NCI-H128 (cell line): ENCODE measurements around the gene SLC39A1.
A peak's percentile ranks its signal among the peaks of the same experiment; 100 is the strongest.
"Not testable (repeated sequence)": the region's sequence is repeated elsewhere in the genome, so short reads cannot be mapped to it uniquely, and the experiment has no call there.

ENCODE experiments used
- DNase-seq: peaks from one replicate; lab custom pipeline; 2025; ENCODE audit not compliant: unreplicated experiment; lab: John Stamatoyannopoulos, UW

The SLC39A1 gene

GRCh38 chr1:153932156-153933131, 30.9 kb downstream of the SLC39A1 start:
- no peak for DNase-seq

GRCh38 chr1:153929981-153930948, 33.1 kb downstream of the SLC39A1 start:
- no peak for DNase-seq

DNA sequence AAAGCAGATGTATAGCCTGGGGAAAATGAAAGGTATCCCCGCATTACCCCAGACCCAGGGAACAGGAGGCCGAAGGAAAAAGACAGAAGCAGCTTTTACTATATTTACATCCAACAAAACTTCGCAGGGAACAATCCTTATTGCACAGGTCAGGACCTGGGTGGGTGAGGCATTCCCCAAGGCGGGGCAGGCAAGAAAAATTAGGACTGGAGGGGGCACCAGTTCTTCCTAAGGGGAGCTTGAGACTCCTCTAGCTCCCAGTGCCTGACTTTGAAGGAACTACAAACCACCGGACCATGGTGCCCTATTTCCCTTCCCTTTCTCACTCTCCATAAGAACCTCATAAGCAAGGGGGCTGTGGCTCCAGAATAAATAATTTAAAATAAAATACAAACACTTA, 33.9 kb downstream of the SLC39A1 start:
- DNase-seq, result no peak

GRCh38 chr1:153928791-153929341, 34.5 kb downstream of the SLC39A1 start:
- no peak for DNase-seq

DNA sequence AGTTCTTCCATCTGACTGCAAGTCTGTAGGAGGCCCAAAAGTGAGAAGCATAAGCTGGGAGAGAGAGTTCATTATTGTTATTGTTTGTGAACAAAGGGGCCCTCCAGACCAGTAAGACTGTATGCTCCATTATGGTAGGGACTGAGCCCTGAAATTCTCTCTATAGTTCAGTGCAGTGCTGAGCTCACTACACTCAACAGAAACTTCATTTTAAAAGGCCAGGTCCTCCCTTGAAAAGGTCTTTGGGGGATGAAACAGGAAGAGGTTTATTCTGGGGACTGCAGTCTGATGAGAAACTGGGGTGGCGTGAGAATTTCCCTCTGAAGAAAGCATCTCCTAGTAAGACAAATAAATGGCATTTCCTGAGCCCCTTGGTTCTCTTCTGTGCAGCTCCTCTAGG, 35.1 kb downstream of the SLC39A1 start:
- no peak for DNase-seq

DNA sequence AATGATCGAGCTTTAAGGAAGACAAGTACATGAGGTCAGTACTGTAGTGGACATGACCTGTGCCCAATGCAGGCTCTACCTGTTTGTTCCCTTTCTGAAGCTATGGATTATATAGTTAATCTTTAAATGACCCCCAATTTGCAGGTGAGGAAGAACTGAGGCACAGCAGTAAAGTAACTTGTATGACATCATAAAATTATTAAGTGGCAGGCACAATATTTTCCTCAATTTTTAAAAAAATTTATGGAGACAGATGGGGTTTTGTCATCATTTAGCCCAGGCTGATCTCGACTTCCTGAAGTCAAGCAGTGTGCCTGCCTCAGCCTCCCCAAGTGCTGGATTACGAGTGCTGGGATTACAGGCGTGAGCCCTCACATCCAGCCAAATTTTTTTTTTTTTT, 36.9 kb downstream of the SLC39A1 start:
- no peak for DNase-seq

GRCh38 chr1:153922972-153923925, 40.1 kb downstream of the SLC39A1 start, which contains the start of gene GATAD2B:
GATAD2B (minus strand) TSS chr1:153922972; CDS start chr1:153828347, 94,625 bp downstream.
- DNase-seq, result peak; percentile 100

DNA sequence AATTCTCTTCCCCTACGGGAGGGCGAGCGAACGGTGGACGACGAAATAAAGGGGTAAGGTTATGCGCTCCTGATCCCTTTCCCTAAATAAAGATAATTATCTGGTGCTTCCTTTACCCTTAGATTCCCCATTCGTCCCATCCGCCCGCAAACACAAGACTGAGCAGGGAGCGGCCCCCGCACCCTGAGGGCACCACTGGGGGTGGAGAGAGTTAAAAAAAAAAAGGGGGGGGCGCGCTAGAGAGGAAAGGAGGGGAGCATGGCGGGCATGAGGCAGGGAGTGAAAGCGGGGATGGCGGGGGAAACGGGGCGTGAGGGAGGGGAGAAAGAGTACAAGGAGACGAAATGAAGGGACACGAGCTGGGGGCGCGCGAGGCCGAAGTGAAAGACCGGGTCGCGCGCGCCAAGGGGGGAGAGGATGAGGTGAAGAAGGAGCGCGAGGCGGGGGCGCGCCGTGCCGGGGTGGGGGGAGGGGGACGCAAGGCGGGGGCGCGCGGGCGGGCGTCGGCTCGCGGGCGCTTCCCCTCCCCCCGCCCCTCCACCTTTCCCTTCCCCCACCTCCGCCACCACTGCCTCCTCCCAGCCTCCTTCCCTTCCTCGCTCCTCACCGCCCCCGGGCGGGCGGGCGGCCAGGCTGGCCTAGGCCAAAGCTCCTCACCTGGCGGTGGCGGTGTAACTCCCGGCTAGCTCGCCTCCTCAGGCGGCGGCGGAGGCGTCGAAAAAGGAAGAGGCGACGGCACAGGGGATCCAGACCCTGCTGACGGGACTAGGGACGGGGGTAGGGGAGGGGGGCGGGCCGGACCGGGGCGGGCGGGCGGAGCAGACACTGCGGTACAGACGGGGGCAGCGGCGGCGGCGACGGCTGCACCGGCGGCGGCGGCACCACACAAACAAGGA, 41.0 kb downstream of the SLC39A1 start:
- peak; percentile 53 for DNase-seq

DNA sequence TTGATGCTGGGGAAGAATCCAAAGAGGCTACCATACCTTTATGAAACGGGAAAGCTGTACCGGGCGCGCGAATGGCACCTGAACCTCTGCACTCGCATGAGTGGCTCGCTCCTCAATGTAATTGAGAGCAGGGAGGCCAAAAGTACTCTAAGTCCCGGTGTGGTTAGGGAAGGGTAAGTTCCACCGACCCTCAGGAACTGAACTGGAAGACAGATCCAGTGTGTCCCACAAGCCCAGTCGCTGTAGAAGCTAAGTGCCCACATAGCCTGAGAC, 41.6 kb downstream of the SLC39A1 start:
- peak; percentile 21 for DNase-seq

DNA sequence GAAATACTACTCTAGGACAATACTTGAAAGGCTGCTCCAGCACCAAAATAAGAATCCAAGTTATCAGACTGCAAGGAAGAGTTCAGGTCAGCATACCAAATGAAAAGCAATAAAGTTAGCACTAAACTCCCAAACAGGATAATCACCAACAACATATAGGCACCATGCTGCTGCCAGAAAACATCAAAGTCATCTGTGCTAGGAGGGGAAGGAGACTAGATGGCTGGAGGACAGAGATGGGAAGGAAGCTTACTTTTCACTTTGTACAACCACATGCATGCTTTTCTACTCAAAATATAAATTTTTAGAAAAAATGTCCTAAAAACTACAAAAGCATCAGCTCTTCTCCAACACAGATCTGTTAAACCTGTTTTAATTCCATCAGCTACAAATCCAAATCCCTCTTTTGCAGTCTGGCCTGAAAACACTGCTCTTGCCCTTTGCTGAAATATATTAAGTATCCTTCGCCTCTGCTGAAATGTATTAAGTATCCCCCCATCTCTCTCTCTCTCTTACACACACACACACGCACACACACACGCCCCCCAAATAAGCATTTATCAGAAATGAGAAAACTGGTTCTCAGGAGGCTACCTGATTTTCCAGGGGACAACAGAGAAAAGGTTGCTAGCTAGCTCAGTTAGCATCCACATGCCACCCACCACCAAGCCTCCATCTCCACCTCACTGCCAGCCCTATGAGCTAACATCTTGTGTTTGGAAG, 42.1 kb downstream of the SLC39A1 start:
- no peak for DNase-seq

DNA sequence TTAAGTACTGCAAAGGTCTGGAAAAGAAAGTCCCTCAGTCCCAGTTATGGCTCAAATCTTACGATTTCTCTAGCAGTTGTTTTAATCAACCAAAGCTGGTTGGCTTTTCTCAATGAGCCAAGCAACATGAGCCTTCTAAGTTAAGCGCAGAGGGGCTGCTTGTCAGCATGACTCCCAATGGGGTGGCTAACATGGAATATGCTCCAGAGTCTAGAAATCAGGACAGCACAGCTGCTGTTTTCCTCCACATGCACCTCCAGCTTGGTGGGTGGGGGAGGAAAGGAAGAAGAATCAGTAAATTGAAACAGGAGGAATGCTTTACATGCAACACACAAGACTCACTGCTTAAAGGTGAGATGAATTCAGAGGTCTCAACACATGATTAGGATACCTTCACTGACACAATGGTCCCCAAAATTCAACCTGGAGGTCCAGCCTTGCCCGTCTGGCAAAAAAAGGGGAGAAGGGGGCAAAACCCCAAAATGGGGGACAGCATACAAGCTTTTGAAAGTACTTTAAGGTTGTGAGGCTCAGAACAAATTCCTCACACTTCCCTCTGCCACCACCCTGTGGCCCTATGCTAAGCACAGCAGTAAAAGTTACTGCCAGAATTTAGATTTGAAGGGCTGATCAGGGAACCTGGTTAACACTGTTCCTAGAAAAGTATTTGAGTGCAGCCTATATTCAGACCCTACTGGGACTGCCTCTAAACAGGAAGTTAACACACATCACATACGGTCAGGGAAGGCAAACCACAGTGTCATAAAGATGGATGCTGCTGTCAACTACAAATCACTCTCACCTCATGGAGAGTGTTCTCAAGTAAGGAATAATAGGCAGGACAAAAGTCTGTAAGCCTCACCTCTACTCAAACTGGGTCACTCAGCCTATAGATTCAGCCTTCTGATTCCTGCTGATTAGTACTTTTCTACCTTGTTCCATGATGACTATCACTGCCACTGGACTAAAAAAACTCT, 43.2 kb downstream of the SLC39A1 start:
- no peak for DNase-seq

DNA sequence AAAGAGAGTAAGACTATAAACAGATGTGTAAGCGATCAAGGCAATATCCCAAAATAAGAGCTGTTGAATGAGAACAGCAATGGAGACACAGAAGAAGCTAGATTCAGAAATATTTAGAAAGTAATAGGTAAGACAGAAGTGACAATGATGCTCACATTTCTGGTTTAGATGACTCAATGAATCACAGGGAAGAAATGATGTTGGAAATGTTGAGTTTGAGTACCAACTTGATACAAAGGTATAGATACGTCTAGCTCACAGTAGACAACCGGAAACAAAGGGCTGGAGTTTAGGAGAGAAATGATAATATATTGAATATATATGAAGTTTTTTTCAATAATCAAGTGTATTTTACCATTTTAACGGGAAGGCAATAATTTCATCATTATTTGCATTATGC, 47.0 kb downstream of the SLC39A1 start:
- DNase-seq, result no peak

DNA sequence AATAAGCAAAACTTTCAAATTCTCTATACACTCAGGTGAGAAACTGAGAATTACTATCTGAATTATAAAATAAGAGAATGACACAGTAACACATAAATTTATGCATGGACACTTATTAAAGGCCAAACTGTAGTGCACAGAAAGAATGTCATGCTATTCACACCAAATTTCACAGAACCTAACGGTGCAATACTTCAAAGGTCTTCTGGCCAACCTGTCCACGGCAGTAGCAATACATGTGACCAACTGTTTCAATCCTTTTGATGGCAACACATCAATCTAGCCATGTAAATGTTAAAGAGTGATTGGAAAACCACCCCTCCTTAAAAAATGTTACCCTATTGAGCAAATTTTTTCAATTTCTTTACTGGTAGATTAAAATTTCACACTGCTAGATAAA, 51.0 kb downstream of the SLC39A1 start:
- DNase-seq, result no peak

DNA sequence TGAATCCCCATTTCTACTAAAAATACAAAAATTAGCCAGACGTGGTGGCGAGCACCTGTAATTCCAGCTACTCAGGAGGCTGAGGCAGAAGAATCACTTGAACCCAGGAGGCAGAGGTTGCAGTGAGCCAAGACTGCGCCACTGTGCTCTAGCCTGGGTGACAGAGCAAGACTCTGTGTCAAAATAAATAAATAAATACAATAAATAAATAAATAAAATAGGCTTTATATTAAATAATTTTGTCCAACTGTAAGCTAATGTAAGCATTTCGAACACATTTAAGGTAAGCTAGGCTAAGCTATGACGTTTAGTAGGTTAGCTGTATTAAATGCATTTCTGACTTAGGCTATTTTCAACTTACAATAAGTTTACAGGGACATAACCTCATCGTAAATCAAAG, 52.8 kb downstream of the SLC39A1 start:
- DNase-seq, result not testable (repeated sequence)
